Endothelial cell of umbilical vein (primary cell): Measurements from ENCODE around the gene RAB3GAP2. TPM values are rescaled to one million over a fixed set of nuclear protein-coding genes. Genes with fewer than 3 reads are reported as not detected.

Experiments
- BruUV-seq: library from RNA; stranded (reverse); fragments of 400-500 nt; replicated peaks from 2 replicates; lab custom pipeline; 2021; lab: Mats Ljungman, UMichigan
- CTCF ChIA-PET: fragments of 300-600, 350-600 bp; sonication (Branson Sonifier 250); formaldehyde crosslinking; loops from one replicate; lab custom pipeline; 2021; ENCODE audit warnings: antibody characterized with exemption, inconsistent platforms; lab: Charles Lee
- POLR2A ChIA-PET: fragments of 300-600, 350-600 bp; sonication (Branson Sonifier 250); formaldehyde crosslinking; loops from one replicate; lab custom pipeline; 2021; ENCODE audit warnings: antibody characterized with exemption, inconsistent platforms; lab: Charles Lee
- DNase-seq: peaks from one replicate; pipeline ENCODE4 v3.0.0-alpha.2; 2011; ENCODE audit warnings: low read depth, low spot score
- FAIRE-seq: peaks from 2 replicates; lab custom pipeline; 2011; peaks lifted over from hg19 to GRCh38; lab: Jason Lieb, UNC
- H2AFZ ChIP-seq: 2 replicates; pipeline ENCODE4 v1.6.0; 2012; ENCODE audit warnings: low read depth, low read length, control low read depth, inconsistent platforms
- H3K27ac ChIP-seq: 2 replicates; pipeline ENCODE4 v1.5.1; 2011; ENCODE audit warnings: low read depth, mild to moderate bottlenecking, control low read depth, low read length, moderate library complexity; ENCODE audit not compliant: insufficient read depth
- H3K27me3 ChIP-seq, 2 experiments: 2 replicates each; pipeline versions ENCODE4 v1.6.0 to v1.6.1; 2011; ENCODE audit warnings: low read length in 2 of 2, mixed read lengths in 1 of 2; ENCODE audit not compliant: control insufficient read depth in 2 of 2, insufficient read depth in 2 of 2
- H3K36me3 ChIP-seq, 2 experiments: 2 replicates in 1 of 2; 3 replicates in 1 of 2; pipeline ENCODE4 v1.5.1; 2011; ENCODE audit warnings: low read length in 2 of 2, mild to moderate bottlenecking in 1 of 2, moderate library complexity in 1 of 2; ENCODE audit not compliant: control insufficient read depth in 2 of 2, insufficient read depth in 2 of 2; ENCODE audit errors: extremely low read depth in 1 of 2
- H3K4me1 ChIP-seq: 3 replicates; pipeline ENCODE4 v1.5.1; 2011; ENCODE audit warnings: mild to moderate bottlenecking, low read length; ENCODE audit not compliant: control insufficient read depth, insufficient read depth; ENCODE audit errors: extremely low read depth
- H3K4me2 ChIP-seq: 2 replicates; pipeline ENCODE4 v1.6.1; 2011; ENCODE audit warnings: low read length, control low read depth, mixed read lengths; ENCODE audit not compliant: insufficient read depth
- H3K4me3 ChIP-seq, 3 experiments: fragments of 200-600 bp in 1 of 3; sonication (generic), shearing (Covaris generic) in 1 of 3; replicated peaks in 1 of 3; 2 replicates each; pipeline ENCODE4 v1.5.1; 2011 to 2016; ENCODE audit warnings: control low read depth in 3 of 3, low read length in 3 of 3, mild to moderate bottlenecking in 2 of 3, inconsistent platforms in 1 of 3, low read depth in 1 of 3, moderate library complexity in 1 of 3; ENCODE audit not compliant: insufficient read depth in 1 of 3
- H3K79me2 ChIP-seq: 2 replicates; pipeline ENCODE4 v1.6.0; 2012; ENCODE audit warnings: low read length, inconsistent platforms; ENCODE audit not compliant: control insufficient read depth, insufficient read depth
- H3K9ac ChIP-seq: replicated peaks from 2 replicates; pipeline ENCODE3; 2011; ENCODE audit warnings: low read length, control low read depth; ENCODE audit not compliant: insufficient read depth; ENCODE audit errors: extremely low read depth
- H3K9me1 ChIP-seq: replicated peaks from 3 replicates; pipeline ENCODE4 v1.6.0; 2011; ENCODE audit warnings: mild to moderate bottlenecking, low read length; ENCODE audit not compliant: control insufficient read depth, insufficient read depth; ENCODE audit errors: extremely low read depth
- H3K9me3 ChIP-seq: replicated peaks from 2 replicates; pipeline ENCODE4 v1.5.1; 2012; ENCODE audit warnings: low read length, inconsistent platforms; ENCODE audit not compliant: control insufficient read depth, insufficient read depth
- H4K20me1 ChIP-seq: replicated peaks from 2 replicates; pipeline ENCODE3; 2011; ENCODE audit warnings: mild to moderate bottlenecking, low read length; ENCODE audit not compliant: control insufficient read depth, insufficient read depth; ENCODE audit errors: extremely low read depth
- EZH2 ChIP-seq: IDR thresholded peaks from 2 replicates; pipeline ENCODE4 v1.6.1; 2012; ENCODE audit warnings: borderline replicate concordance, low read depth, mild to moderate bottlenecking, moderate library complexity, low read length, inconsistent platforms; ENCODE audit not compliant: severe bottlenecking
- FOS ChIP-seq: IDR thresholded peaks from 2 replicates; pipeline ENCODE4 v1.6.1; 2011; ENCODE audit warnings: mild to moderate bottlenecking, low read length, moderate library complexity, borderline replicate concordance; ENCODE audit not compliant: insufficient read depth
- GATA2 ChIP-seq: IDR thresholded peaks from 2 replicates; pipeline ENCODE4 v1.7.0; 2011; ENCODE audit warnings: low read depth, mild to moderate bottlenecking, moderate library complexity, mixed read lengths, low read length; ENCODE audit not compliant: insufficient read length, insufficient read depth
- JUN ChIP-seq: IDR thresholded peaks from 2 replicates; pipeline ENCODE4 v1.6.1; 2011; ENCODE audit warnings: borderline replicate concordance, low read depth; ENCODE audit not compliant: insufficient read length, insufficient read depth
- MAX ChIP-seq: IDR thresholded peaks from 2 replicates; pipeline ENCODE4 v1.6.1; 2011; ENCODE audit not compliant: insufficient read depth, insufficient read length
- MYC ChIP-seq: IDR thresholded peaks from one replicate; pipeline ENCODE4 v1.6.1; 2011; ENCODE audit warnings: mild to moderate bottlenecking, low read depth, low read length
- POLR2A ChIP-seq: IDR thresholded peaks from 2 replicates; pipeline ENCODE4 v1.6.1; 2012; ENCODE audit warnings: low read depth, mild to moderate bottlenecking, control low read depth, low read length
- POLR2AphosphoS5 ChIP-seq: IDR thresholded peaks from 2 replicates; pipeline ENCODE4 v1.6.1; 2012; ENCODE audit warnings: low read depth, mild to moderate bottlenecking, control low read depth, low read length, moderate library complexity; ENCODE audit not compliant: insufficient read depth
- dilution Hi-C: fragments of 300-500 bp; cut with MboI; formaldehyde crosslinking; loops from one replicate; pipeline ENCODE4 v1.15.0; 2019; ENCODE audit warnings: low sequenced_read_pairs; ENCODE audit not compliant: extremely low pct_ligation_motif_present
- intact Hi-C: fragments of 100-400 bp; cut with micrococcal nuclease; formaldehyde crosslinking; loops from one replicate; pipeline ENCODE4 v1.10.0; 2022
- polyA plus RNA-seq, 4 experiments: library from polyadenylated mRNA; depleted of rRNA in 3 of 4; stranded (reverse) in 3 of 4; unstranded in 1 of 4; fragments of >200 nt; gene quantifications; 2 replicates each; pipeline versions ENCODE4 v1.2.1 to v1.2.3, GENCODE V29; 2011 to 2012; ENCODE audit warnings: missing spikeins in 1 of 4
- total RNA-seq: library from RNA; stranded (reverse); gene quantifications from 2 replicates; pipeline ENCODE4 v1.2.3, GENCODE V29; 2021
- TF ChIP-seq, protein P1 (sequence below), 2 donors: IDR thresholded peaks; 1 replicate in 1 of 2; 2 replicates in 1 of 2; pipeline ENCODE4 v1.5.1; 2011; ENCODE audit warnings: low read length in 2 of 2, mild to moderate bottlenecking in 2 of 2, moderate library complexity in 2 of 2, control low read depth in 1 of 2, inconsistent platforms in 1 of 2, low read depth in 1 of 2; ENCODE audit not compliant: insufficient read depth in 1 of 2; ENCODE audit errors: extremely low read depth in 1 of 2

The RAB3GAP2 gene
- total and polyA plus RNA-seq, 2 donors (not counting 3 experiments of a cell fraction or from before 2014, with no cell fraction given): 11.1 to 37.4 TPM

DNA sequence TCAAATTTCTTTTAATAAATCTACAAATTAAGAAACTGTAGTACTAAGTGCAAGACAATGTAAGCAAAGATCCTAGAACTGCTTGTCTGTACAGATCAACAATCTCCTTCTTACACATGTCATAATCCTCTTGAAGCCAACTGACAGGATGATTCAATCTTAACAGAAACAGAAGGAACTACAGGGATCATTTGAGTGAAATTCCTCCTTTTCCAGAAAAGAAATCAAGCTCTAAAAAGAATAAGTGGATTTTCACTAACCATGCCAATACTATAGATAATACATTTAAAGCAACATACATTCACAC lies 53.2 kb downstream of the RAB3GAP2 start:
- TF ChIP-seq MAX: no peak
- TF ChIP-seq POLR2A: no peak
- no peak for TF ChIP-seq JUN
- TF ChIP-seq GATA2: no peak
- TF ChIP-seq EZH2: no peak
- TF ChIP-seq POLR2AphosphoS5: no peak
- no peak for TF ChIP-seq MYC
- no peak for TF ChIP-seq FOS
- TF ChIP-seq, protein P1, sequence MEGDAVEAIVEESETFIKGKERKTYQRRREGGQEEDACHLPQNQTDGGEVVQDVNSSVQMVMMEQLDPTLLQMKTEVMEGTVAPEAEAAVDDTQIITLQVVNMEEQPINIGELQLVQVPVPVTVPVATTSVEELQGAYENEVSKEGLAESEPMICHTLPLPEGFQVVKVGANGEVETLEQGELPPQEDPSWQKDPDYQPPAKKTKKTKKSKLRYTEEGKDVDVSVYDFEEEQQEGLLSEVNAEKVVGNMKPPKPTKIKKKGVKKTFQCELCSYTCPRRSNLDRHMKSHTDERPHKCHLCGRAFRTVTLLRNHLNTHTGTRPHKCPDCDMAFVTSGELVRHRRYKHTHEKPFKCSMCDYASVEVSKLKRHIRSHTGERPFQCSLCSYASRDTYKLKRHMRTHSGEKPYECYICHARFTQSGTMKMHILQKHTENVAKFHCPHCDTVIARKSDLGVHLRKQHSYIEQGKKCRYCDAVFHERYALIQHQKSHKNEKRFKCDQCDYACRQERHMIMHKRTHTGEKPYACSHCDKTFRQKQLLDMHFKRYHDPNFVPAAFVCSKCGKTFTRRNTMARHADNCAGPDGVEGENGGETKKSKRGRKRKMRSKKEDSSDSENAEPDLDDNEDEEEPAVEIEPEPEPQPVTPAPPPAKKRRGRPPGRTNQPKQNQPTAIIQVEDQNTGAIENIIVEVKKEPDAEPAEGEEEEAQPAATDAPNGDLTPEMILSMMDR (IDR thresholded peaks at IDR 0.05; ENCODE audit: extremely low read depth in 1 of 2, insufficient read depth in 1 of 2, low read depth in 1 of 2, low read length in 2 of 2): no peak
- Histone ChIP-seq H3K4me3 (no peak overlapping the region), H4K20me1 (peaks cover 2% of the 10 kb centered on the region), H3K27ac (no peak overlapping the region), H3K36me3 (no peaks in the 10 kb centered on the region), H3K9me3 (no peaks in the 10 kb centered on the region), H3K9me1 (no peaks in the 10 kb centered on the region), H3K27me3 (no peaks in the 10 kb centered on the region), H3K79me2 (peaks cover 17% of the 10 kb centered on the region), H3K4me1 (no peaks in the 10 kb centered on the region), H3K4me2 (no peak overlapping the region), H3K9ac (no peak overlapping the region), H2AFZ (no peak overlapping the region)
- DNase-seq (no peak), FAIRE-seq (no peak)
- dilution Hi-C loops: no loop called here
- POLR2A ChIA-PET: no interaction called here
- CTCF ChIA-PET: interaction anchor here (0.7 to 2.9 kb wide), 25 partner anchors 9 to 584 kb away, joined by 3 to 30 read pairs (median 4); no protein-coding TSS in a partner anchor
- intact Hi-C loops: loop anchor here (1.0 to 10.0 kb wide), 2 partner anchors 384 to 584 kb away; no protein-coding TSS in a partner anchor
- BruUV-seq: no TSS peak
